Keratinocyte (primary cell): ENCODE data around the gene LMNA. TPM values are rescaled to one million over a fixed set of nuclear protein-coding genes. Genes with fewer than 3 reads are reported as not detected.

ENCODE experiments used
- DNase-seq: peaks from one replicate; pipeline ENCODE4 v3.0.0-alpha.2; 2011; ENCODE audit warnings: low read depth, missing footprints, low spot score
- FAIRE-seq: peaks from 2 replicates; lab custom pipeline; 2011; peaks lifted over from hg19 to GRCh38; lab: Jason Lieb, UNC
- H2AFZ ChIP-seq: 2 replicates; pipeline ENCODE4 v1.6.0; 2012; ENCODE audit warnings: low read length, control low read depth, inconsistent platforms; ENCODE audit not compliant: control insufficient read depth
- H3K27ac ChIP-seq: 2 replicates; pipeline ENCODE4 v1.5.1; 2011; ENCODE audit warnings: low read length; ENCODE audit not compliant: control insufficient read depth, insufficient read depth
- H3K27me3 ChIP-seq: 3 replicates; pipeline ENCODE4 v1.6.0; 2011; ENCODE audit warnings: low read length; ENCODE audit not compliant: control insufficient read depth, insufficient read depth; ENCODE audit errors: extremely low read depth
- H3K36me3 ChIP-seq, 2 experiments: 2 replicates in 1 of 2; 3 replicates in 1 of 2; pipeline ENCODE4 v1.5.1; 2011; ENCODE audit warnings: low read length in 2 of 2, mild to moderate bottlenecking in 1 of 2; ENCODE audit not compliant: control insufficient read depth in 2 of 2, insufficient read depth in 2 of 2; ENCODE audit errors: extremely low read depth in 1 of 2
- H3K4me1 ChIP-seq: 3 replicates; pipeline ENCODE4 v1.5.1; 2011; ENCODE audit warnings: low read length; ENCODE audit not compliant: control insufficient read depth, insufficient read depth; ENCODE audit errors: extremely low read depth
- H3K4me2 ChIP-seq: 3 replicates; pipeline ENCODE4 v1.6.0; 2011; ENCODE audit warnings: low read depth, low read length; ENCODE audit not compliant: control insufficient read depth, insufficient read depth; ENCODE audit errors: extremely low read depth
- H3K4me3 ChIP-seq, 3 experiments: fragments of 200-600 bp in 1 of 3; sonication (generic) in 1 of 3; 2 replicates in 2 of 3; 3 replicates in 1 of 3; pipeline ENCODE4 v1.5.1; 2011 to 2016; ENCODE audit warnings: low read length in 3 of 3, mild to moderate bottlenecking in 3 of 3, control low read depth in 2 of 3, inconsistent platforms in 1 of 3, low read depth in 1 of 3, mixed read lengths in 1 of 3, mixed run types in 1 of 3, moderate library complexity in 1 of 3; ENCODE audit not compliant: control insufficient read depth in 2 of 3, insufficient read depth in 2 of 3; ENCODE audit errors: extremely low read depth in 1 of 3
- H3K79me2 ChIP-seq: 2 replicates; pipeline ENCODE4 v1.6.0; 2012; ENCODE audit warnings: low read length; ENCODE audit not compliant: control insufficient read depth, insufficient read depth
- H3K9ac ChIP-seq: 3 replicates; pipeline ENCODE4 v1.6.0; 2011; ENCODE audit warnings: low read length; ENCODE audit not compliant: control insufficient read depth, insufficient read depth; ENCODE audit errors: extremely low read depth
- H3K9me1 ChIP-seq: 3 replicates; pipeline ENCODE4 v1.6.0; 2011; ENCODE audit warnings: low read length; ENCODE audit not compliant: control insufficient read depth, insufficient read depth; ENCODE audit errors: extremely low read depth
- H3K9me3 ChIP-seq: 2 replicates; pipeline ENCODE4 v1.5.1; 2012; ENCODE audit warnings: low read depth, low read length; ENCODE audit not compliant: control insufficient read depth
- H4K20me1 ChIP-seq: 3 replicates; pipeline ENCODE4 v1.6.0; 2011; ENCODE audit warnings: low read length; ENCODE audit not compliant: control insufficient read depth, insufficient read depth; ENCODE audit errors: extremely low read depth
- CTCF ChIP-seq, 3 experiments: IDR thresholded peaks in 1 of 3; conservative IDR thresholded peaks in 1 of 3; optimal IDR thresholded peaks in 1 of 3; 2 replicates in 2 of 3; 3 replicates in 1 of 3; pipeline versions ENCODE3 to v1.5.1; 2011; ENCODE audit warnings: low read length in 3 of 3, mild to moderate bottlenecking in 3 of 3, moderate library complexity in 2 of 3, control low read depth in 1 of 3, inconsistent platforms in 1 of 3; ENCODE audit not compliant: insufficient read depth in 2 of 3; ENCODE audit errors: extremely low read depth in 1 of 3
- EZH2 ChIP-seq: IDR thresholded peaks from one replicate; pipeline ENCODE4 v1.6.1; 2012; ENCODE audit warnings: inconsistent platforms, mild to moderate bottlenecking, low read length, moderate library complexity
- dilution Hi-C: fragments of 300-500 bp; cut with MboI; formaldehyde crosslinking; loops from one replicate; pipeline ENCODE4 v1.7.0; 2020; ENCODE audit warnings: low sequenced_read_pairs; ENCODE audit not compliant: extremely low pct_ligation_motif_present
- polyA plus RNA-seq, 5 experiments: library from polyadenylated mRNA; depleted of rRNA in 3 of 5; stranded (reverse) in 3 of 5; stranded (forward) in 1 of 5; unstranded in 1 of 5; fragments of >200 nt; gene quantifications; 1 replicate in 1 of 5; 2 replicates in 3 of 5; 3 replicates in 1 of 5; pipeline versions ENCODE4 v1.2.1 to v1.2.3, GENCODE V29; 2011 to 2012; ENCODE audit warnings: missing spikeins in 2 of 5, low read depth in 1 of 5, low replicate concordance in 1 of 5

Gene LMNA
- polyA plus RNA-seq, 1 donor (not counting 4 experiments of a cell fraction or from before 2014, with no cell fraction given), result 444 TPM

GRCh38 chr1:156073740-156074139 is 40.8 kb upstream of the LMNA start:
- Histone ChIP-seq H3K9ac (no peak overlapping the region), H3K4me1 (no peaks in the 10 kb centered on the region)
- dilution Hi-C loops, result no loop called here

GRCh38 chr1:156074661-156075060 is 39.9 kb upstream of the LMNA start:
- FAIRE-seq, result no peak
- Histone ChIP-seq H3K9me3 (no peaks in the 10 kb centered on the region), H3K36me3 (peaks cover 11 to 15% of the 10 kb centered on the region in 2 experiments), H3K27me3 (no peaks in the 10 kb centered on the region), H3K79me2 (no peaks in the 10 kb centered on the region), H4K20me1 (no peaks in the 10 kb centered on the region), H3K4me2 (no peak overlapping the region), H3K27ac (no peak overlapping the region), H2AFZ (no peak overlapping the region), H3K4me1 (no peaks in the 10 kb centered on the region), H3K9ac (no peak overlapping the region), H3K4me3 (no peak overlapping the region), H3K9me1 (no peaks in the 10 kb centered on the region)
- dilution Hi-C loops, result no loop called here
- DNase-seq, result no peak
- TF ChIP-seq EZH2 (no peak), CTCF (optimal IDR thresholded peaks at IDR 0.05 in 1 of 3, IDR thresholded peaks at IDR 0.05 in 1 of 3, conservative IDR thresholded peaks at IDR 0.05 in 1 of 3; ENCODE audit: extremely low read depth in 1 of 3, insufficient read depth in 2 of 3, low read length in 3 of 3) (no peak)

More at GRCh38 chr1:156073740-156074139, 40.8 kb upstream of the LMNA start:
- DNase-seq (no peak), FAIRE-seq (no peak)
- Histone ChIP-seq H3K9me1 (no peaks in the 10 kb centered on the region), H3K27me3 (no peaks in the 10 kb centered on the region), H3K4me3 (no peak overlapping the region), H3K9me3 (no peaks in the 10 kb centered on the region), H3K27ac (no peak overlapping the region), H3K79me2 (no peaks in the 10 kb centered on the region), H3K4me2 (no peak overlapping the region), H2AFZ (no peak overlapping the region), H4K20me1 (no peaks in the 10 kb centered on the region), H3K36me3 (peaks cover 17 to 18% of the 10 kb centered on the region in 2 experiments)
- TF ChIP-seq CTCF (optimal IDR thresholded peaks at IDR 0.05 in 1 of 3, IDR thresholded peaks at IDR 0.05 in 1 of 3, conservative IDR thresholded peaks at IDR 0.05 in 1 of 3; ENCODE audit: extremely low read depth in 1 of 3, insufficient read depth in 2 of 3, low read length in 3 of 3) (no peak), EZH2 (no peak)
